GM18867 (cell line): ENCODE data around the gene YWHAH.

Experiments
- ATAC-seq: cut with Tn5 transposase; IDR thresholded peaks from one replicate; pipeline ENCODE4 v1.9.1; 2021; ENCODE audit warnings: mild to moderate bottlenecking, moderate library complexity; ENCODE audit not compliant: unreplicated experiment

The YWHAH gene

DNA sequence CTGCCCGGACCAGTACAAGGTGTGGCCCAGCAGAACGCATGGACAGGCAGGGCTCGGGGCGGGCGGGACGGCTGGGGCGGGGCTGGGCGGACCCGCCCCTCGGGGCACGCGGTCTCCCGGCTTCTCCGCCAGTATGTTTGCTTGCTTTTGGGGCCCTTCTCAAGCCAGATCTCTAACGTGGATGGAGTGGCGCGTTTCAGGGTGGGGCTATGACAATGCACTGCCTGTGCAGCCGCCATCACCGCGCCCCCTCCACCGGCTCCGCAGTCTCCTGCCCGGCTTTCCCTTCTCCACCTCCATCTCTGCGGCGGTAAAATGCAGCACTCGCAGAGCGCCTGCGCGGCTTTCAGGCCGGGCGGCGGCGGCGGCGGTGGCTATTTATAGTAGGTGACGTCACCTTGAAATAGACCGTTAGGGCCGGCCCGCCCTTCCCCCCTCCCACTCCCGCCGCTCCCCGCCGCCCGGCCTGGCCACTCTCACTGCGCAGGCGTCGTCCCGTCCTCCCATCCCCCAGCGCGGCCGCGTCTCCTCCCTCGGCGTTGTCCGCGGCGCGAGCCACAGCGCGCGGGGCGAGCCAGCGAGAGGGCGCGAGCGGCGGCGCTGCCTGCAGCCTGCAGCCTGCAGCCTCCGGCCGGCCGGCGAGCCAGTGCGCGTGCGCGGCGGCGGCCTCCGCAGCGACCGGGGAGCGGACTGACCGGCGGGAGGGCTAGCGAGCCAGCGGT, at the start of gene YWHAH:
Gene YWHAH, plus strand, starts transcription at position 558 of the 722 bp plus-strand sequence. CDS start 199 bp downstream, outside the sequence.
- peak; percentile 73 for ATAC-seq

DNA sequence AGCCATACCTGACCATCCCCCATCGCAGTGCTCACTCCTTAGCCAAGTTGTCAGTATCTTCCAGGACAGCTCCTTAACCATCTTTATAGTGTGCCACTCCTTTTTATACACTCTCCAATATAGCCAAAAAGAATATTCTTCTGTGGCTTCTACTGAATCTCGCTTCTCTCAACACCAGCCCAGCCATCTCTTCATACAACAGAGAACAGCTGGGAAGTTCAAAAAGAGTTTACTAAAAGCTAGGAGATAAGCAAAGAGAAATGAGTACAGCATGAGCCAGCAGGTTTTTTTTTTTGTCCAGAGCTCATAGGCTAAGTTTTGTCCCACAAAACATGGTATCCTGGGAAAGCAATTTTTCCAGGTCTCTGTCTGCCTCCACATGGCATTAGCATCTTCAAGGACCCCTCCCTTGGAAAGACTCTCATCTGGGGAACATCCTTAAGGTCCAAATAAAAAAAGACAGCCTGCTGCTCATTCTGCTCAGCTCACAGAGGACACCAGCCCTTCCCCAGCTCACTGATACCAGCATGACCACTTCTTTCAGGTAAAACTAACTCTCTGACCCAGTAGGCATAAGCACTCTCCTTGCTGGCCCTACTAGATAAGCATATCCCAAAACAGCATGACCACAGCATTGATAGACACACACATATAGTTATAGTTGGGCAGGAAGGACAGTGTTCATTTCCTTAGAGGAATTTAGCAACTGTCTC, 48.8 kb upstream of the YWHAH start:
- ATAC-seq, result no peak

DNA sequence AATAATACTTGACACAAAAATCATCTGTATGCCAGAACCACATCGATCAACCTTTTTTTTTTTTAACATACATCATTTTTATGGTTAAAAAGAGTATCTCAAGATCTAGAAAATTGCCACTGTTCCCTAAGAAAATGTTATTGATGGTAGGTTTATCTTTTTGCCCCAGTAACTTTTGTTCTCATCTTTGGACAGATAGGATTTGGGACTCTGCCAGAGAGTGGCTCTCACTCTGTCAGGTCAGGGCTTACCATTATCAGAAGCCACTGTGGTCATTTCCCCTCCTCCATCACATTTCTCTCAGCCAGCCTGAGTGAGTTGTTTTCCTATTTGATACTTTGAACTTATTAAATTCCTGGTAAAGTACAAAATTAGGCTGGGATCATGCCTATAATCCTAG, 47.9 kb upstream of the YWHAH start:
- no peak for ATAC-seq

DNA sequence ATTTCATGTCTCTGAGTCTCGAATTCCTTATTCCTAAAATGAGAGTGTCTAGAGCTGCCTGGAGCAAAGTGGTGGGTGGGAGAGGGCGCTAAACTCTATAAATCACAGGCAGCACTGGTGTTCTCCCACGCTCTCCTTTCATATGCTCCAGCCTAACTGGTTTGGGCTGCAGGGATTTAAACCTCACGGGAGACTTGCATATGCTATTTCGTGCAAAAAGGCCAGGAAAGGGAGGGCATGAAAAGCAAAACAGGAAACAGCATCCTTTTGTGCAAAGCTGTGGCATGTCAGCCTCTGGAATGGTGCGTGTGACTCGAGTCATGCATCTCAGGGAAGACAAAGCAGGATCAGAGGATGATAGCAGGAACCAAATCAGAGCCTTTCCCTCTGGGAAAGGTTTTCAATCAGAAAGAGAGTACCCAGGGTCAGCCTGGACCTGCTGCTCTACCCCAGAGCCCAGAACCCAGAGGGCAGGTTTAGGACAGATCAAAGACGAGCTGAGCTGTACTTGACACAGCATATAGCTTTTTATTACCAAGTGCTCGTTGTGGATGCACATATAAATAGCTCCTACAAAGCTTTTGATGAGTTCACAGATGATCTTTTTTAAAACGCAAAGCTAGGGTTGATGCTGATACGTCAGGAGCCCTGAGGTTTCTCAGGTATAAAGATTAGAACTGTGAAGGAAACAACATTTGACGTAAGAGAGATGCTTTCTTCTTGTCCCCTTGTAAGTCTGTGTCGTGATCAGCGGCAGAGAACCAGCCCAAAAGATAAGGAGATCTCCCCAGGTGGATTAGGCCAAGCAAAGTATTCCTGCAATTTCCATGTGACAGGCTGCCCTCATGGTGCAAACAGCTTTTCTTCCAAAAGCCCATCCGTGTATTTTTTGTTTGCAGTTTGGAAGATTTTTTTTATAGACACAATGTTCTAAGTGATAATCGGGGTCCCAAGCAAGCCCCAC, 46.2 kb upstream of the YWHAH start:
- ATAC-seq, result no peak

DNA sequence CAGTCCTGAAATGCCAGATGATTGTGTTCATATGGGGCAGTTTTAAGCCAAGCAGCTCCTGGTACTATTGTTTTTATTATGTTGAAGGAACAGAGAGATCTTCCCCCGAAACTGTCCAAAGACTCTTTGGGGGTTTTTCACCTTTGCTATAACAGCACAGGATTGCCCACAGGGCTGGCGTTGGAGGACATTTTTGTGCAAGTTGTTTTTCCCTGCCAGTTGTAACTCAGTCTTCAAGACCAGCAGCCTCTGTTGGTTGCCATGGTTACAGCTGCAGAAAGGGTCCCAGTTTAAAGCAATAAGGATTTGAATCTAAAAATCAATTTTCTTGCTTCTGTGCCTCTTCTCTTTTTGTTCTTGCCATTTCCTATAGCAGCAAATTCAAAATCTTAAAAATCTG, 45.4 kb upstream of the YWHAH start:
- no peak for ATAC-seq

DNA sequence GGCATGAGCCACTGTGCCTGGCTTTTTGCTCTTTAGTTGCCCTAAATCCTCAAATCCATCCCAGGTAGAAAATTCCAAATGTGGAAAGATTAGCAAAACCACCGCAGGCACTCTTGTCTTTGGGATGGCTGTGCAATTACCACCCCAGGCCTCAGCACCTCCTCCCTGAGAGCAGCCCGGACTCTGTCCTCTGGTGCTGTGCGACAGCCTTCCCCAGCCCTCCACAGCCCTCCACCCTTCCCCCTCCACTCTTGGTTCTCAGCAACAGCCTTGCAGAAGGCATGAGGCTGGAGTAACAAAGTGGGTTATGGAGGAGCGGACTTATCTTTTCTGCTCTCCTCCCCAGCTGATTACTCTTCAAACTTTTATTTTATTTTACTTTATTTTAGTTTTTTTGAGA, 44.7 kb upstream of the YWHAH start:
- no peak for ATAC-seq

DNA sequence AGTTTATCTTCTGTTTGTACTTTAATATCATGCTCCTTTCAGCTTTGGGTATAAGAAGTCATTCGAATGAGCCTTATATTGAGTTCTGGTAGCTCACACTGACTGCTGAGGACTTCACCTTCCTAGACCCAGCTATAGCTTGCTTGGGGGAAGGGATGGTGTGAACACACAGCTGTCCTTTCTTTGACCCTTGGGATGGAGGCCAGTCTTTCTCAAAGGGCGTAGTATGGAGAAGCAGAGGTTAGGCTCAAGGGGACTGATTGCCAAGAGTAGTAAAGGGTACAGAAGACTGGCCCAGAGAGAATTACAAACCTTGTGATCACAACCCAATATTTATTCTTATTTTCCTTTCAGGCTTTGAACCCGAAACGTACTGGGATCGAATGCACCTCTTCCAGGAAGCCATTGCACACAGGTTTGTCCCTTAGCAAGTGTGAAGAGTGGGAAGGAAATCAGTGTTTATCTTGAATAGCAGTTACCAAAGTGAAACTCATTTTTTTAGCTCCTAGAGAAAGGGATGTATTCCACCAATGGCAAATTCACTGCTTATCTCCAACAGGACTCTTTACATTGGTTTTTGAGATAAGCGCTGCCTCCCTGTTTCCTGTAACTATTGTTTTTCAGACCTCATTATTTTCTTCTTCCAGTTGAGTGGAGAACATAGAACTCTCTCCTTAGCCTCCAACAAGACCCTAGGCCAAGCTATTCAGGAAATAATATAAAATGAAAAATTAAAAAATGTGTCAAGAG, 42.8 kb upstream of the YWHAH start:
- no peak for ATAC-seq

DNA sequence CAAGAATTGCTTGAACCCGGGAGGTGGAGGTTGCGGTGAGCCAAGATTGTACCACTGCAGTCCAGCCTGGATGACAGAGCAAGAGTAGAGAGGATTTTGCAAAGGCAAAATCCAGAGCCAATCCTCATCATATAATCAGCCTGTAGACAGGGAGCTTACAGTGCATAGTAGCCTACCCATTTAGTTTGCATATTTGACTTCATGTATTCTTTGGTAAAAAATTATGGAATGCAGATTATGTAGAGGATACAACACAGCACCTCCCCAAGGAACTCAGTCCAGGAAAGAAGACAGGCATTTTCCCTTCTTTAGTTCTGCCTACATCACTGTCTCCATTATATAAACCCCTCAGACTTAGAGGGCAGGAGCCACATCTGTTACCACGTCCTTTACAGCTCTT, 39.7 kb upstream of the YWHAH start:
- ATAC-seq, result no peak

DNA sequence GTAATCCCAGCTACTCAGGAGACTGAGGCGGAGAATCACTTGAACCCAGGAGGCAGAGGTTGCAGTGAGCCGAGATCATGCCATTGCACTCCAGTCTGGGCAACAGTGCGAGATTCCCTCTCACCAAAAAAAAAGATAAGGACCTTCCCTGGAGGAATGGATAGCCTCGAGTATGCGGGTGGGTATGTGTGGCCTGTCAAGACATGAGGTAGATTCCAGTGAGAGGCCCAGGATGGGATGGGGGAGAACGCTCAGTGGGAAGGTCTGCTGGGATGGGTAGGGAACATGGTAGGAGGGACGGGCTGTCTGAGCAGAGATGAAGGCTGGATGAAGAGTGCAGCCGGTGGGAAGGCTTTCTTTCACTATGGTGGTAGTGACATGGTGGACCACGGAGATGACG, 39.0 kb upstream of the YWHAH start:
- no peak for ATAC-seq

DNA sequence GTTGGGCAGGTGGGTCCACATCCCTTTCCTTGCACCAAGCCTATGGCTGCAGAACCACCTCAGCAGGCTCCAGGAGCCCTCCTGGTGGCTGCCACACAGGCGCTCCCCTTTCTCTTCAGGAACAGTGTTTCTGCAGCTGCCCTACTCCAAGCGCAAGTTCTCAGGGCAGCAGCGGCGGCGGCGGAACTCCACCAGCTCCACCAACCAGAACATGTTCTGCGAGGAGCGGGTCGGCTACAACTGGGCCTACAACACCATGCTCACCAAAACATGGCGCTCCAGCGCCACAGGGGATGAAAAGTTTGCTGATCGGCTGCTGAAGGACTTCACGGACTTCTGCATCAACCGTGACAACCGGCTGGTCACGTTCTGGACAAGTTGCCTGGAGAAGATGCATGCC, 38.2 kb upstream of the YWHAH start:
- ATAC-seq, result no peak

DNA sequence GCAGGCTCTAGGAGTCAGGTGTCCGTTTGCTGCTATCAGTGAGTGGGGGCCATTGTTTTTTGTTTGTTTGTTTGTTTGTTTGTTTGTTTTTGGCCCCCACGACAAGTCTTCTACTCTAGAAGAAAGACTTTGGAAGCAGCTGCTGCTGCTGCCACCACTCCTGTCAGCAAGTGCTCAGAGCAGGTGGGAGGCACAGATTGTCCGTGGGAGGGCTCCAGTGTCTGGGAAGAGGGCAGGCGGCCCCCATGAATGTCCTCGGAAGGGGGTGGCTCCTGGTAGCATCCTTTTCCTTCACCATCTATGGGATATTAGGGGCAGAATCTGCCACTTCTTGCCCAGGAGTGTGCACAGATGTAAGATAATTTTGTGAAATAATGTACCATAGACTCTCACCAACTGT, 37.8 kb upstream of the YWHAH start:
- no peak for ATAC-seq

DNA sequence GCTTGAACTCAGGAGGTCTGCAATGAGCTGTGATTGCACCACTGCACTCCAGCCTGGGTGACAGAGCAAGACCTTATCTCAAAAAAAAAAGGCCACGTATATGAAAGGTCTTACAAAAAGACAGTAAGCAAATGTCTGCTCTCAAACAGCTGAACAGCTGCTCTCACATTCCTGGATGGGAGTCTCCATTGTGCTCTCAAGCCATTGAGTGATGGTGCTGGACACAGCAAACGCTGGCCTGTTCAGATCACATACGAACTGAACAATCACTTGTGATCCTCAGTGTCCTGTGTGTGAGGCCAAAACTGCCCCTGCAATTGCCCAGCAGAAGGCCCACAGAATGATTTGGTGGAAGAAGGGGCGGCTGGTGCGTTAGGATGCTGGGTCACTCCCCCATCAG, 34.4 kb upstream of the YWHAH start:
- ATAC-seq, result no peak

DNA sequence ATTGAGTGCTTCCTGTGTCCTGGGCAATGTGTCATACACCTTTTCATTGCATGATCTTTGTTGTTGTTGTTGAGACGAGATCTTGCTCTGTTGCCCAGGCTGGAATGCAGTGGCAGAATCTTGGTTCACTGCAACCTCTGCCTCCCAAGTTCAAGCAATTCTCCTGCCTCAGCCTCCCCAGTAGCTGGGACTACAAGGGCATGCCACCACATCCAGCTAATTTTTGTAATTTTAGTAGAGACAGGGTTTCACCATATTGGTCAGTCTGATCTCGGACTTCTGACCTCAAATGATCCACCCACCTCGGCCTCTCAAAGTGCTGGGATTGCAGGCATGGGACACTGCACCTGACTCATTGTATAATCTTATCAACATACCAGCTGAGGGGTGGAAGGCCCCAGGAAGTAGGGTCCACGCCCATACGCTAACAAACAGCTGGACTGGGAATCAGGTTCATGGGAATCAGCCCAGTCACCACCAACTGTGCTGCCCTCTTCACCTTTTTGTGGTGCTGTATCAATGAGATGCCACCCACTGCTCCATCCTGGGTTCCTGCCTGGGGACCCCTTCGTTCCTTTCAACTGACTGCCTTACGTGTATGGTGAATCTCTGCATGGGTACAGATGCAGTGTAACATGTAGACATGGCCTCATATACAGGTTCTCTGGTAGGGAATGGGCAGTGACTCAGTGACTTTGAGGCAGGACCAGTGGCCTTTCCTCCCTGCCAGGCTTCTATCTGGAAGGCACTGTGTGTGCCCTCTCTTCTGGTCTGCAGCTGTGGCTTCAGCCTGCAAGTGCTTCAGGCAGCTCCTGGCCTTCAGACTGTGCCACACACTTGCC, 32.5 kb upstream of the YWHAH start:
- no peak for ATAC-seq

DNA sequence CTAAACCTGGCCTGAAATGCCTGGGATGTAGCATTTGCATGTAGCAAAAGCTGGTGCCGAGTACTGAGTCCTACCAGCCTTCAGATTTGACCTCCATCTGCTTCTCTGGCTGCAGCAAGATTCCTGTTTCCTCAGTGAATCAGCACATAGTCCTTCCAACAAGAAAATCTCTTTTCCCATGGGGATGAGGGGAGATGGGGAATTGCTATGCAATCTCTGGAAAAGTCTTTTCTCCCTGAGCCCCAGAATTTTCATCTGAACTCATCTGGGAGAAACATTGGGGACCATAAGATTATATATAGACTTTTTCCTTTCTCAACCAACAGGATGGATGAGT, 32.0 kb upstream of the YWHAH start:
- no peak for ATAC-seq

DNA sequence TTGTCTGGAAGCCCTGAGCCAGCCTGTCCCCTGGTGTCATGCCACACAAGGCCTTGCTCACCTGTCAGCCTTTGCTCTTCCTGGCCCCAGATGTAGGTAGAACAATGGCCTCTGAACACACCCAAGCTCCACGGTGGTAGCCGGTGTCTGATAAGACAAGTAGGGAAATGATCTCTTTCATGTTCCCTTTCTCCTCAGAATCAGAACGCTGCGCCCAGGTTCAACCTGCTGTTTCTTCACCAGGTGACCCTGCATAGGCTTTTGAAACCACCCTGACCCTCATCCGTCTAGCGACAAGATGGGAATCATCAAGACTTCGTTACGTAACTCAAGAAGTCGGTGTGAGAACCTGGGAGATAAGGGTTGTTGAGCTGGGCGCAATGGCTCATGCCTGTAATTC, 28.7 kb upstream of the YWHAH start:
- no peak for ATAC-seq

DNA sequence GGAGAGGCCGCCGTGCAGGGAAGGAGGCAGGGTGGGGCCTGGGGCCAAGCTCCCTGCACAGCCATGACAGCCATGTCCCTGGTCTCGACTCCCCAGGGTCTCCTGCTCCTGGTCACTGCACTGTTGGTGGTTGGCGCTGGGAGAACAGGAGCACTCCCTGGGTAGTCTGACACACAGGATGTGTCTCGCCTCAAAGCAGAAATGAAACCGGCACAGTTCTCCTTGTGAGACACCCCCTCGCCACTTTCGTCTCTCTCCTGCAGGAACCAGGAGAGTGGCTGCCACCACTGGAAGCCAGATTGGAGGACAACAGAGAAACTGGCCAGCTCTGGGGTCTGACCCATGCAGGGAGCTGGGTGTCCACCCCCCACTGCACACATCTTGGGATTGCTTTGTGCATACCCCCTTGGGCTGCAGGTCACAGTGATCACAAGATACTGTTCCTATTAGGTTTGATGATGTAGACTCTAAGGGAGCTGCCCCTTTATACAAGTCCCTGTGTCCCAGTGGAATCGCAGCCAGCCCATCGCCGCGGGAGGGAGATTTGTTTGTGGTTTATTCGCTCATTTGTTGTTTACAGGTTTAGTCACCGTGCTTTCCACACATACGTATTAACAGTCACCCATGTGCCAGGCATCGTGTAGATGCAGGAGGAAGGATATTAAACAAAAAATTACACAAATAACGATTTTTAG, 27.0 kb upstream of the YWHAH start:
- ATAC-seq, result no peak

DNA sequence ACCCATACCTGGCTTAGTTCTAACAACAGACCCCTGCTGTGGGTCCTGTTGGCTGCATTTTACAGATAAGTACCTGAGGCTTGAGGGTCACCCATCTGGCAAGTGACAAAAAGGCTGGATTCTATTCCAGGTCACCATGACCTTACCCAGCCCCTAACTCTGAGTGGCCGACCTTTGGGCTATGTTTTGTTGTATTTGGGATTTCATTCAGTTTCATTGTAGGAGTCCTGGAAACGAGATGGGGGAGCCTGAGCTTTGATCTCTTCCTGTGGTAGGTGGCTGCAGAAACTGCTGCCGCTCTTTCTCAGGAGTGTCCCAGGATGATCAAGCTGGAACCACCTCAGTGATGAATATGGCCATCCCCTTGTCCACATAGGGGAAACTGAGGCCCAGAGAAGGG, 24.6 kb upstream of the YWHAH start:
- no peak for ATAC-seq

DNA sequence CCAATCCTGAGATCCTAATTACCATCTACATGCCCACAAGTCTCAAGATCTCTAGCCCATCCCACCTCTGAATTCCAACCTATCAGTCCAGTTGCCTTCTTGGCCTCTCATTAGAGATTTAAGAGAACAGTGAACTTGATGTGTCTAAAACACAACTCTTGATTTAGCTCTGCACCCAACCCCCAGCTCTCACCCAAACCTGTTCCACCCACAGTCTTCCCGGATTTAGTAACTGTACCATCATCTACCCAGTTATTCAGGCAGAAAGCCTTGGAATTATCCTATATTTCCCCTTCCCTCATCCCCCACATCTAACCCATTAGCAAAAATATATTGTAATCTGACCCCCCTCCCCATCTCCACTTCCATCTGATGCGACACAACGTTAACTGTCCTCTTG, 24.0 kb upstream of the YWHAH start:
- ATAC-seq, result no peak

DNA sequence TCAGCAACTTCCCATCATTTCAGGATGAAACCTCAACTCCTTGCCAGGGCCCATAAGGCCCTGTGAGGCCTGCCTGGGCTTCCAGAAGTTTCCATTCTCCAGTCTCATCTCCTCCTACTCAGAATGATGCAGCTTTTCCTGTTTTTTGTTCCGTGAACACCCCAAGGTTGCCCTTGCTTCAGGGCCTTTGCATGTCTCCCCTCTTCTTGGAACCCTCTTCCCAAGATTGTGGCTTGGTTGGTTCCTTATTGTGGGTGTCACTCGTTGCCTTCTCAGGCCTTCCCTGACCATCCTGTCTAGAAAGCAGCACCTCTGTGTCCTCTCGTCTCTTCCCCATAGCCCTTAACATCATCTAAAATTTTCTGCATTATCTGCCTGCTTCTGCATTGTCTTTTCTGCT, 23.2 kb upstream of the YWHAH start:
- ATAC-seq, result no peak
